Psoas muscle (tissue), 8 donors: Measurements from ENCODE around the gene LAMA4. TPM values are rescaled to one million over a fixed set of nuclear protein-coding genes. Genes with fewer than 3 reads are reported as not detected.
A peak's percentile ranks its signal among the peaks of the same experiment; 100 is the strongest.

ENCODE experiments used
- ATAC-seq, 4 donors: fragments of 200-7000 bp; cut with Tn5 transposase; one replicate each; pipeline ENCODE4 v1.9.1; 2020; ENCODE audit warnings: moderate library complexity in 3 of 4, mild to moderate bottlenecking in 2 of 4
- DNase-seq, 2 donors: peaks; one replicate each; pipeline ENCODE4 v3.0.0-alpha.2; 2020
- H3K27ac ChIP-seq: fragments of 200-600 bp; one replicate; pipeline ENCODE4 v1.8.0; 2022
- H3K27me3 ChIP-seq, 3 donors: fragments of 200-600 bp in 1 of 3; one replicate each; pipeline versions ENCODE4 v1.6.1 to v1.8.0; 2013 to 2022; ENCODE audit warnings: low read length in 2 of 3, mild to moderate bottlenecking in 2 of 3, moderate library complexity in 1 of 3; ENCODE audit not compliant: insufficient read depth in 3 of 3
- H3K36me3 ChIP-seq, 2 donors: fragments of 200-600 bp in 1 of 2; one replicate each; pipeline versions ENCODE4 v1.6.1 to v1.8.0; 2013 to 2022; ENCODE audit warnings: low read depth in 1 of 2, mild to moderate bottlenecking in 1 of 2, moderate library complexity in 1 of 2; ENCODE audit not compliant: insufficient read depth in 1 of 2
- H3K4me1 ChIP-seq: fragments of 200-600 bp; one replicate; pipeline ENCODE4 v1.8.0; 2022
- H3K4me3 ChIP-seq: fragments of 200-600 bp; one replicate; pipeline ENCODE4 v1.8.0; 2022; ENCODE audit warnings: mild to moderate bottlenecking
- H3K9me3 ChIP-seq: fragments of 200-600 bp; one replicate; pipeline ENCODE4 v1.8.0; 2022
- CTCF ChIP-seq: fragments of 200-600 bp; IDR thresholded peaks from one replicate; pipeline ENCODE4 v1.8.0; 2022; ENCODE audit warnings: antibody characterized with exemption
- WGBS, 3 donors: extraction: QIAGEN DNeasy Blood & Tissue Kit; methylation state at CpG; one replicate each; pipeline versions ENCODE4 v1.1.6 to v1.1.7; 2013; 5-methylcytosine and 5-hydroxymethylcytosine counted together
- intact Hi-C, 2 donors: fragments of 100-400 bp; cut with DNase I; formaldehyde crosslinking; loops; one replicate each; pipeline versions ENCODE4 v1.11.0 to v1.14.2; 2022
- polyA plus RNA-seq, 3 donors: library from polyadenylated mRNA; stranded (reverse); fragments of 200-250 nt; gene quantifications; one replicate each; pipeline ENCODE4 v1.2.3, GENCODE V29; 2013
- total RNA-seq, 4 donors: library from RNA; stranded (reverse); fragmentation: NEBNext Ultra II Directional in 2 of 4; extraction: Animal tissue kit (Norgen Biotek cat#: 25700) in 2 of 4; gene quantifications; one replicate each; pipeline versions ENCODE4 v1.2.1 to v1.2.4, GENCODE V29; 2021 to 2023
- donor health status: healthy with polysubstance abuse.
- donor health status: DM: no; HTN: no; CAD: no; lungs with moderate emphysema.
- donor health status: Bipolar disorder and iron deficiency.
- donor health status: healthy.
- donor health status: DM: yes; HTN: yes; CAD: no.
- donor health status: DM: no; HTN: no; CAD: no.
- donor health status: DM: no; HTN: no; CAD: no.
- donor health status: DM: yes; HTN: yes; CAD: no.

The LAMA4 gene
- total and polyA plus RNA-seq, 7 donors = 3.0 to 15.8 (median 5.3) TPM

GRCh38 chr6:112086744-112087135, 167.6 kb downstream of the LAMA4 start:
- TF ChIP-seq CTCF = no peak
- ATAC-seq = peak in 1 of 4 donors; percentile 44

DNA sequence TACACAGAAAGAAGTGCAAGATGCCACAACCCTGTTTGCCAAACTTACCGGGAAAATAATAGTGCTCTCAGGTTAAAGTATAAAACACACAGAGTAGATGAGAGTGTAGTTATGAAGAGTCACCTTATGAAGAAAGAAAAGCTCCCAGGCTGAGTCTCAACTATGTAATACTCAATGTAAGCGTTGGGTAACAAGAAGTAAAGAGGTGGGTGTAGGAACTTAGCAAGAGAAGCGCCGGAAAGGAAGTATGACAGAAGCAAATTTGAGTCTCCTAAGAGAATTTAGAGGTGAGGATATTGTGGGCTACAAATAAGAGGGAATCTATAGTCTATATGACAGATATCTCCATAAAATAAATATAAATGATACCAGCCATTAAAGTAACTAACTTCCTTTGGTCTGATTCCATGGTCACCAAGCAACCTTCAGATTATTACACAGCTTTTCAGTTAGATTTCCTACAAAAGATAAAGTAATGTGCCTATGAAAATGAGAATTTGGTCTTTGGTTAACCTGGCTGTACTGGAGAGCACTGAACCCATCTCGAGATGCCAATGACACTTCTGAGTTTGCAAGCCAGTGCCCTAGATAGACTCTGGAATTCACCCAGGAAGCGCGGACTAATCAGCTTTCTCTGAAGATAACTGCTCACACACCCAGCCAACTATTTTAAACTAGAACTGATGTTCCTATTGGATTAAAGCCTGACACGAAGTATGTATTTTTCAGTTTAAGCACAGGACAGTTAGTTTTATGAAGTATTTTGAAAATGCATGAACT, 168.9 kb downstream of the LAMA4 start:
- ATAC-seq (no peak), DNase-seq (no peak)
- H3K4me3 ChIP-seq = peak overlapping the region; percentile 89
- 60 to 79% (median 64%) methylated on average over 8 of the region's 8 CpGs for WGBS, 3 donors
- H3K27ac ChIP-seq = no peak overlapping the region
- no peaks in the 10 kb centered on the region for H3K9me3 ChIP-seq
- intact Hi-C loops = no loop called here
- peaks cover 10% of the 10 kb centered on the region for H3K4me1 ChIP-seq
- peaks cover 2 to 41% of the 10 kb centered on the region in 2 donors for H3K36me3 ChIP-seq
- H3K27me3 ChIP-seq = no peaks in the 10 kb centered on the region
- no peak for TF ChIP-seq CTCF

More at GRCh38 chr6:112086744-112087135, 167.6 kb downstream of the LAMA4 start:
- intact Hi-C loops = no loop called here
- WGBS, 3 donors = 0% methylated on average over 8 of the region's 8 CpGs
- Histone ChIP-seq H3K9me3 (no peaks in the 10 kb centered on the region), H3K4me3 (peak overlapping the region; percentile 89), H3K36me3 (peaks cover 0 to 30% of the 10 kb centered on the region in 2 donors), H3K4me1 (peaks cover 10% of the 10 kb centered on the region), H3K27ac (peak overlapping the region; percentile 85), H3K27me3 (no peaks in the 10 kb centered on the region)
- no peak for DNase-seq

DNA sequence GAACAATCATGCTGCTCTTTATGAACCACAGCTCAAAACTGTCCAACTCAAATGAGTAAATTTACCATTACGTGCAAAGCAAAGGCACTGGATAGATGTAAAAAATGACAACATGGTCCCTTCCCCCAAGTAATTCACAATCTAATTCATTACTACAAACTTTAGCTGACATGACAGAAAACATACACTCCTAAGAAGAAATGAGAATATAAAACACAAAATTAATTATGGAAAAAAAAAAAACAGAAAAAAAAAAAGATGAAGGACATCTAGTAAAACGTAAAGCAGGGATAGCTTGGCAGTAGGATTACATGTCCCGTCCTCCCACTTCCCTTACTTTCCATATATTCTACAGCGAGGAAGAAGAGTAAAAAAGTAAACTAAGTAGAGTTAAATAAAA, 172.8 kb downstream of the LAMA4 start:
- no peak overlapping the region for H3K4me3 ChIP-seq
- intact Hi-C loops = no loop called here
- peaks cover 10% of the 10 kb centered on the region for H3K4me1 ChIP-seq
- no peak for TF ChIP-seq CTCF
- ATAC-seq (no peak), DNase-seq (no peak)
- WGBS, 3 donors = 88 to 95% (median 94%) methylated on average over 4 of the region's 4 CpGs
- no peaks in the 10 kb centered on the region for H3K27me3 ChIP-seq
- H3K27ac ChIP-seq = no peak overlapping the region
- H3K36me3 ChIP-seq = peaks cover 2 to 81% of the 10 kb centered on the region in 2 donors
- H3K9me3 ChIP-seq = no peaks in the 10 kb centered on the region

GRCh38 chr6:112066606-112067005, 187.8 kb downstream of the LAMA4 start:
- intact Hi-C loops = no loop called here
- Histone ChIP-seq H3K27ac (no peak overlapping the region), H3K4me1 (no peaks in the 10 kb centered on the region), H3K36me3 (peaks cover 0 to 32% of the 10 kb centered on the region in 2 donors), H3K9me3 (no peaks in the 10 kb centered on the region), H3K4me3 (no peak overlapping the region), H3K27me3 (no peaks in the 10 kb centered on the region)
- ATAC-seq (no peak), DNase-seq (no peak)
- WGBS, 3 donors = 44 to 48% (median 45%) methylated on average over 3 of the region's 3 CpGs
- no peak for TF ChIP-seq CTCF
